ENCODE data around the gene IGSF3. TPM values are rescaled to one million over a fixed set of nuclear protein-coding genes. Genes with fewer than 3 reads are reported as not detected.

IGSF3 gene
- total RNA-seq, 1 experiment from 2014 or later: 32.4 TPM

DNA sequence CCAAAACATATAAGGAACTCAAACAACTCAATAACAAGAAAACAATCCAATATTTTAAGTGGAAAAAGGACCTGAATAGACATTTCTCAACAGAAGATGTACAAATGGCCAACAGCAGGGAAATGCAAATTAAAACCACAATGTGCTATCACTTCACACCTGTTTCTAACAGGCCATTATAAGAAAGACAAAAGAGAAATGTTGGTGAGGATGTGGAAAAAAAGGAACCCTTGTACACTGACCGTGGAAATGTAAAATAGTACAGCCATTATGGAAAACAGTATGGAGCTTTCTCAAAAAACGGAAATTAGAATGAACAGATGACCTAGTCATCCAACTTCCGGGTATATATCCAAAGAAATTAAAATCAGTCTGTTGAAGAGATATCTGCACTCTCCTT is 48.9 kb upstream of the IGSF3 start:
- H3K36me3 Mint-ChIP-seq: peaks cover 27% of the 10 kb centered on the region
- no peak overlapping the region for H3K27ac Mint-ChIP-seq
- H3K9me3 Mint-ChIP-seq: peaks cover 37% of the 10 kb centered on the region
- ChIA-PET CTCF (no interaction called here), POLR2A (no interaction called here)
- ATAC-seq (no peak), DNase-seq (ENCODE audit: low spot score) (no peak)
- no peak overlapping the region for H3K4me3 Mint-ChIP-seq
- H3K4me1 Mint-ChIP-seq: peaks cover 30% of the 10 kb centered on the region
- H3K27me3 Mint-ChIP-seq (ENCODE audit: low read depth): no peaks in the 10 kb centered on the region; the same call in 1 of the 2 replicates
- TF ChIP-seq SP1 (CRISPR knock-in tag; conservative IDR thresholded peaks at IDR 0.05) (no peak), ZNF138 (CRISPR knock-in tag; conservative IDR thresholded peaks at IDR 0.05) (no peak), TEAD1 (CRISPR knock-in tag; IDR thresholded peaks at IDR 0.05) (no peak), ZNF232 (CRISPR knock-in tag; IDR thresholded peaks at IDR 0.05) (no peak), MXD4 (CRISPR knock-in tag; IDR thresholded peaks at IDR 0.05; ENCODE audit: borderline replicate concordance) (no peak)
- TF ChIP-seq, protein P1, sequence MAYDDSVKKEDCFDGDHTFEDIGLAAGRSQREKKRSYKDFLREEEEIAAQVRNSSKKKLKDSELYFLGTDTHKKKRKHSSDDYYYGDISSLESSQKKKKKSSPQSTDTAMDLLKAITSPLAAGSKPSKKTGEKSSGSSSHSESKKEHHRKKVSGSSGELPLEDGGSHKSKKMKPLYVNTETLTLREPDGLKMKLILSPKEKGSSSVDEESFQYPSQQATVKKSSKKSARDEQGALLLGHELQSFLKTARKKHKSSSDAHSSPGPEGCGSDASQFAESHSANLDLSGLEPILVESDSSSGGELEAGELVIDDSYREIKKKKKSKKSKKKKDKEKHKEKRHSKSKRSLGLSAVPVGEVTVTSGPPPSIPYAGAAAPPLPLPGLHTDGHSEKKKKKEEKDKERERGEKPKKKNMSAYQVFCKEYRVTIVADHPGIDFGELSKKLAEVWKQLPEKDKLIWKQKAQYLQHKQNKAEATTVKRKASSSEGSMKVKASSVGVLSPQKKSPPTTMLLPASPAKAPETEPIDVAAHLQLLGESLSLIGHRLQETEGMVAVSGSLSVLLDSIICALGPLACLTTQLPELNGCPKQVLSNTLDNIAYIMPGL (CRISPR knock-in tag; IDR thresholded peaks at IDR 0.05): no peak

DNA sequence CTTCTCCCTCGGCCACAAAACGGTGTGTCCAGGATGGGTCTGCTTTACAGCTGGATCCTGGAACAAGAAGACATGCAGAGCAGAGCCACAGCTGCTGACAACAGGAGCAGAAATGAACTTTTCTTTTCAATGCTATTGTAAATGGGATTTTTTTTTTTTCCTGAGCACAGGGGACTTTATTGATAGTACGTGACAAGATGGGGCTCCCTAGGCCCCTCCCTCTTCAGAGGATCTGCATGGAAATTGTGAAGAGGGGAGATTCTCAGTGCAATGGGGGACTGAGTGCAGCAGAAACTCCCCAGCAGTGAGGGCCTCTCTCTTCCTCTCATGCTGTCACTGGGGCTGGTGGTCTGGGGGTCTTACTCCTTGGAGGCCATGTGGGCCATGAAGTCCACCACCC is 45.9 kb upstream of the IGSF3 start:
- Mint-ChIP-seq H3K27me3 (ENCODE audit: low read depth) (no peaks in the 10 kb centered on the region; the same call in 1 of the 2 replicates), H3K4me3 (no peak overlapping the region), H3K36me3 (peaks cover 24% of the 10 kb centered on the region), H3K4me1 (peaks cover 53% of the 10 kb centered on the region), H3K27ac (peak overlapping the region; percentile 96), H3K9me3 (peaks cover 33% of the 10 kb centered on the region)
- DNase-seq (ENCODE audit: low spot score) (no peak), ATAC-seq (no peak)
- ChIA-PET POLR2A (no interaction called here), CTCF (interaction anchor here (0.9 to 1.3 kb wide), 2 partner anchors 41 to 221 kb away, joined by 3 to 4 read pairs; no protein-coding TSS in a partner anchor)
- no peak for TF ChIP-seq CREM (CRISPR knock-in tag; IDR thresholded peaks at IDR 0.05)
- TF ChIP-seq EMX1 (CRISPR knock-in tag; IDR thresholded peaks at IDR 0.05): no peak
- TF ChIP-seq, protein P2, sequence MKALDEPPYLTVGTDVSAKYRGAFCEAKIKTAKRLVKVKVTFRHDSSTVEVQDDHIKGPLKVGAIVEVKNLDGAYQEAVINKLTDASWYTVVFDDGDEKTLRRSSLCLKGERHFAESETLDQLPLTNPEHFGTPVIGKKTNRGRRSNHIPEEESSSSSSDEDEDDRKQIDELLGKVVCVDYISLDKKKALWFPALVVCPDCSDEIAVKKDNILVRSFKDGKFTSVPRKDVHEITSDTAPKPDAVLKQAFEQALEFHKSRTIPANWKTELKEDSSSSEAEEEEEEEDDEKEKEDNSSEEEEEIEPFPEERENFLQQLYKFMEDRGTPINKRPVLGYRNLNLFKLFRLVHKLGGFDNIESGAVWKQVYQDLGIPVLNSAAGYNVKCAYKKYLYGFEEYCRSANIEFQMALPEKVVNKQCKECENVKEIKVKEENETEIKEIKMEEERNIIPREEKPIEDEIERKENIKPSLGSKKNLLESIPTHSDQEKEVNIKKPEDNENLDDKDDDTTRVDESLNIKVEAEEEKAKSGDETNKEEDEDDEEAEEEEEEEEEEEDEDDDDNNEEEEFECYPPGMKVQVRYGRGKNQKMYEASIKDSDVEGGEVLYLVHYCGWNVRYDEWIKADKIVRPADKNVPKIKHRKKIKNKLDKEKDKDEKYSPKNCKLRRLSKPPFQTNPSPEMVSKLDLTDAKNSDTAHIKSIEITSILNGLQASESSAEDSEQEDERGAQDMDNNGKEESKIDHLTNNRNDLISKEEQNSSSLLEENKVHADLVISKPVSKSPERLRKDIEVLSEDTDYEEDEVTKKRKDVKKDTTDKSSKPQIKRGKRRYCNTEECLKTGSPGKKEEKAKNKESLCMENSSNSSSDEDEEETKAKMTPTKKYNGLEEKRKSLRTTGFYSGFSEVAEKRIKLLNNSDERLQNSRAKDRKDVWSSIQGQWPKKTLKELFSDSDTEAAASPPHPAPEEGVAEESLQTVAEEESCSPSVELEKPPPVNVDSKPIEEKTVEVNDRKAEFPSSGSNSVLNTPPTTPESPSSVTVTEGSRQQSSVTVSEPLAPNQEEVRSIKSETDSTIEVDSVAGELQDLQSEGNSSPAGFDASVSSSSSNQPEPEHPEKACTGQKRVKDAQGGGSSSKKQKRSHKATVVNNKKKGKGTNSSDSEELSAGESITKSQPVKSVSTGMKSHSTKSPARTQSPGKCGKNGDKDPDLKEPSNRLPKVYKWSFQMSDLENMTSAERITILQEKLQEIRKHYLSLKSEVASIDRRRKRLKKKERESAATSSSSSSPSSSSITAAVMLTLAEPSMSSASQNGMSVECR (CRISPR knock-in tag; IDR thresholded peaks at IDR 0.05; ENCODE audit: borderline replicate concordance): no peak
- no peak for TF ChIP-seq JAZF1 (CRISPR knock-in tag; IDR thresholded peaks at IDR 0.05)
- TF ChIP-seq TP53 (CRISPR knock-in tag; IDR thresholded peaks at IDR 0.05): no peak
- TF ChIP-seq NR3C1 (CRISPR knock-in tag; conservative IDR thresholded peaks at IDR 0.05; ENCODE audit: low read depth): no peak

DNA sequence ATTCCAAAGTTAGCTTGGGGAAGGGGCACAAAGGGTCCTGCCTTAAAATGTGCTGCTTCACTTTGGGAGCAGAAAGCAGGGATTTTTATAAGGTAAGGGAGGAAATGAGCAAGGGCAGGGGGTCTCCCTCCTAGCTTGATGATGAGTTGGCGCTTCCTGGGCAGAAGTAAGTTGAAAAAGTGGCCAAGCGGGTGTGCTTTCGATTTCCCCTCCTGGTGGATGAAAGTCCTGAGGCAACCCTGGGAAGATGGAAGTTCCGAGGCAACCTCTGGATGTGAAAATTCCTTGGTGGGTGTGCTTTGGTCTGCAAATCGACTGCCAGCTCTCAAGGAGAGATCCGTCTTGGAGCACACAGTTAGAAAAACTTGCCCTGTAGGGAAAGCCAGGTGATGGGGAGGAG is 45.0 kb upstream of the IGSF3 start:
- Mint-ChIP-seq H3K4me3 (peak overlapping the region; percentile 44), H3K36me3 (peaks cover 20% of the 10 kb centered on the region), H3K27ac (peak overlapping the region; percentile 96), H3K4me1 (peaks cover 60% of the 10 kb centered on the region), H3K9me3 (peaks cover 31% of the 10 kb centered on the region), H3K27me3 (ENCODE audit: low read depth) (no peaks in the 10 kb centered on the region; the same call in 1 of the 2 replicates)
- ATAC-seq (peak; percentile 75), DNase-seq (ENCODE audit: low spot score) (peak; percentile 20)
- ChIA-PET POLR2A (no interaction called here), CTCF (interaction anchor here (0.6 to 1.4 kb wide), 6 partner anchors 13 to 138 kb away, joined by 3 to 6 read pairs (median 4); no protein-coding TSS in a partner anchor)
- TF ChIP-seq, protein P3, sequence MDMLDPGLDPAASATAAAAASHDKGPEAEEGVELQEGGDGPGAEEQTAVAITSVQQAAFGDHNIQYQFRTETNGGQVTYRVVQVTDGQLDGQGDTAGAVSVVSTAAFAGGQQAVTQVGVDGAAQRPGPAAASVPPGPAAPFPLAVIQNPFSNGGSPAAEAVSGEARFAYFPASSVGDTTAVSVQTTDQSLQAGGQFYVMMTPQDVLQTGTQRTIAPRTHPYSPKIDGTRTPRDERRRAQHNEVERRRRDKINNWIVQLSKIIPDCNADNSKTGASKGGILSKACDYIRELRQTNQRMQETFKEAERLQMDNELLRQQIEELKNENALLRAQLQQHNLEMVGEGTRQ (CRISPR knock-in tag; IDR thresholded peaks at IDR 0.05): 0 out of 2 replicates have a peak, but pooled peaks have one; percentile 4
- TF ChIP-seq GTF2I (CRISPR knock-in tag; conservative IDR thresholded peaks at IDR 0.05): no peak
- TF ChIP-seq ZNF416 (CRISPR knock-in tag; IDR thresholded peaks at IDR 0.05): no peak
- TF ChIP-seq ZNF423 (CRISPR knock-in tag; IDR thresholded peaks at IDR 0.05): 0 out of 2 replicates have a peak, but pooled peaks have one; percentile 32

Measured in WTC11 (cell line).